GM19324 (cell line): ENCODE results near the gene CHTF18.
"Not testable (repeated sequence)": the region's sequence is repeated elsewhere in the genome, so short reads cannot be mapped to it uniquely, and the experiment has no call there.

Experiments used
- ATAC-seq: cut with Tn5 transposase; IDR thresholded peaks from one replicate; pipeline ENCODE4 v1.9.1; 2021; ENCODE audit warnings: mild to moderate bottlenecking, moderate library complexity; ENCODE audit not compliant: unreplicated experiment, low FRiP score

The CHTF18 gene

GRCh38 chr16:802914-803753, 14.7 kb downstream of the CHTF18 start:
- no peak for ATAC-seq

- no peak for ATAC-seq
These were observed 15.3 kb downstream of the CHTF18 start for GRCh38 chr16:803754-804080.

- ATAC-seq = no peak
These were observed 16.0 kb downstream of the CHTF18 start for GRCh38 chr16:804193-805048.

- no peak for ATAC-seq
These were observed 17.1 kb downstream of the CHTF18 start for GRCh38 chr16:805474-805873.

- peak; percentile 74 for ATAC-seq
These were observed 19.1 kb downstream of the CHTF18 start for GRCh38 chr16:807347-808084.

- ATAC-seq = no peak
These were observed 19.6 kb downstream of the CHTF18 start for GRCh38 chr16:808085-808386.

- ATAC-seq = no peak
These were observed 24.9 kb downstream of the CHTF18 start for GRCh38 chr16:813204-813915.

- ATAC-seq = no peak
These were observed 25.5 kb downstream of the CHTF18 start for GRCh38 chr16:813916-814412.

GRCh38 chr16:814974-815373, 26.6 kb downstream of the CHTF18 start:
- ATAC-seq = no peak

GRCh38 chr16:815861-816260, 27.4 kb downstream of the CHTF18 start:
- ATAC-seq = no peak

GRCh38 chr16:817001-817906, 28.8 kb downstream of the CHTF18 start:
- no peak for ATAC-seq

GRCh38 chr16:818132-818531, 29.7 kb downstream of the CHTF18 start:
- ATAC-seq = no peak

GRCh38 chr16:818592-818991, 30.2 kb downstream of the CHTF18 start:
- ATAC-seq = no peak

- no peak for ATAC-seq
These were observed 31.1 kb downstream of the CHTF18 start for GRCh38 chr16:819336-820043.

GRCh38 chr16:820044-820408, 31.6 kb downstream of the CHTF18 start:
- ATAC-seq = not testable (repeated sequence)

GRCh38 chr16:820748-821147, 32.3 kb downstream of the CHTF18 start:
- ATAC-seq = no peak

GRCh38 chr16:821751-822150, 33.3 kb downstream of the CHTF18 start:
- no peak for ATAC-seq

- ATAC-seq = no peak
These were observed 33.9 kb downstream of the CHTF18 start for GRCh38 chr16:822174-822908.
